ENCODE data around the gene RSPH4A.
"Not testable (repeated sequence)": the region's sequence is repeated elsewhere in the genome, so short reads cannot be mapped to it uniquely, and the experiment has no call there.

RSPH4A gene

GRCh38 chr6:116631379-116631990, 15.2 kb downstream of the RSPH4A start:
- no peak for DNase-seq

- no peak for DNase-seq
Measured at GRCh38 chr6:116633685-116634084, 17.4 kb downstream of the RSPH4A start.

GRCh38 chr6:116648156-116648555, 31.9 kb downstream of the RSPH4A start:
- no peak for DNase-seq

DNA sequence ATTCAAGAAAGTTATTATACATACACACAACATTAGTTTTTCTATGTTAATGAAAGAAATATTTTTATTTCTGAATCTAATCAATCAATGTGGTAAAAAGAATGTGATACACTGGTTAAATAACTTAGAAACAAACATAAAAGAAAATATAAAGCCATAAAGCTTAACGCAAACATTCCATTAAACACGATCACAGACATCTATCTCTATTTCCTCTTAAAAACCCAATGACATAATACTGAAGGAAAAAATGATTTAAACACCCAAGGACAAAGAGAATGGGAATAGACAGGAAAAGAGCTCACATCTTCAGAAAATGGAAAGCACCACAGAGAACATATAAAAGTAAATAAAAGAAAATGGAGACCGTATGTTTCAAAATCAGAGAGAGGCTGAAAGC, 32.9 kb downstream of the RSPH4A start:
- no peak for DNase-seq

- DNase-seq: no peak
Measured at GRCh38 chr6:116651916-116652315, 35.6 kb downstream of the RSPH4A start.

- DNase-seq: no peak
Measured at GRCh38 chr6:116661594-116661993, 45.3 kb downstream of the RSPH4A start.

DNA sequence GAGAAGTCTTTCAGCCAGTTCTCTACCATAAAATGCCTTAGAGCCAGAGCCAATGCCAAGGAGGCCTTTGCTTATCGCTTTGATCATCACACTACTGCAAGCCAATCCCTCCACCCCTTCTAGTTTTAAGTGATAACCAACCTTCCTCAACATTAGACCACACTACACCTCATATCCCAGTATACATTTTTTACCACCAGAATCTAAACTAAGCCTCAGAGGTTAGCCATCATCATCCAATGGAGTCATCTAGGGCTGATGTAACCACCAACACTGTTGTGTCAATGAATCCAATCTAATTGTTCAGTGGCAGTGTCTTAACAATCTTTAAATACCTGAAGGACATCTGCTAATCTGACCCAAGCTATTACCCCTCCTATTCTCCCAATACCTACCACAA, 45.9 kb downstream of the RSPH4A start:
- DNase-seq: no peak

GRCh38 chr6:116663308-116663707, 47.0 kb downstream of the RSPH4A start:
- no peak for DNase-seq

DNA sequence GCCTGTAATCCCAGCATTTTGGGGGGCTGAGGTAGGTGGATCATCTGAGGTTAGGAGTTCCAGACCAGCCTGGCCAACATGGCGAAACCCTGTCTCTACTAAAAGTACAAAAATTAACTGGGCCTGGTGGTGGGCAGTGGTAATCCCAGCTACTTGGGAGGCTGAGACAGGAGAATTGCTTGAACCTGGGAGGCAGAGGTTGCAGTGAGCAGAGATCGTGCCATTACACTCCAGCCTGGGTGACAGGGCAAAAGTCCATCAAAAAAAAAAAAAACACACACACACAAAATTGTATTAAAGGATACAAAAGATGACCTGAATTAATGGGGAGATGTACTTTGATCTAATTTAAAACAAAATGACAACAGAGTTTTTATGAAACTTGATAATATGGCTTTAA, 47.9 kb downstream of the RSPH4A start:
- DNase-seq: not testable (repeated sequence)

DNA sequence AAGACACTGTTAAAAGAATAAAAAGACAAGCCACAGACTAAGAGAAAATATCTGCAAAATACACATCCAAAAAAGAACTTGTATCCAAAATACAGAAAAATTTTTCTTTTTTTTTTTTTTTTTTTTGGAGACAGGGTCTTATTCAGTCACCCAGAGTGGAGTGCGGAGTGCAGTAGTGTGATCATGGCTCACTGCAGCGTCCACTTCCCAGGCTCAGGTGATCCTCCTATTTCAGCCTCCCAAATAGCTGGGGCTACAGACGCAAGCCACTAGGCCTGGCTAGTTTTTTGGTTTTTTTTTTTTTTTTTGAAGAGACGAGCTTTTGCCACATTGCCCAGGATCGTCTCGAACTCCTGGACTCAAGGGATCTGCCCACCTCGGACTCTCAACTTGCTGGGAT, 49.2 kb downstream of the RSPH4A start:
- no peak for DNase-seq

GRCh38 chr6:116666869-116667268, 50.6 kb downstream of the RSPH4A start:
- no peak for DNase-seq

DNA sequence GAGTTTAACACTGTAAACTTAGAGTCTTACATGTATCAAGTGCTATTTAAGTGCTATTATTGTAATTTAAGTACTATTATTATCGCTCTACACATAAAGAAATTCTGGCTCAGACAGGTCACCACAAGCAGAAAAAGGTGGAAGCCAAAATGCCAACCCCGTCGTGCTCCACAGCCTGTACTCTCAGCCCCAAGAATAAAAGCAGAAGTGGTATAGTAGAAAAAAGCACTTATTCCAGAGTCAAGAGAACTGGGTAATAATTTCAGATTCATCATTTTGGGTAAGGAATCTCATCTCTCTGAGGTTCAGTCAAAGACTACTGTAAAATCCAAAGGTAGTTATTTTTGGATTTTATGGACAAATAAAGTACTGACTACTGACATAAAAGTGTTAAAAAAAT, 51.3 kb downstream of the RSPH4A start:
- DNase-seq: no peak

GRCh38 chr6:116672306-116672705, 56.0 kb downstream of the RSPH4A start:
- DNase-seq: no peak

GRCh38 chr6:116676021-116676420, 59.7 kb downstream of the RSPH4A start:
- no peak for DNase-seq

DNA sequence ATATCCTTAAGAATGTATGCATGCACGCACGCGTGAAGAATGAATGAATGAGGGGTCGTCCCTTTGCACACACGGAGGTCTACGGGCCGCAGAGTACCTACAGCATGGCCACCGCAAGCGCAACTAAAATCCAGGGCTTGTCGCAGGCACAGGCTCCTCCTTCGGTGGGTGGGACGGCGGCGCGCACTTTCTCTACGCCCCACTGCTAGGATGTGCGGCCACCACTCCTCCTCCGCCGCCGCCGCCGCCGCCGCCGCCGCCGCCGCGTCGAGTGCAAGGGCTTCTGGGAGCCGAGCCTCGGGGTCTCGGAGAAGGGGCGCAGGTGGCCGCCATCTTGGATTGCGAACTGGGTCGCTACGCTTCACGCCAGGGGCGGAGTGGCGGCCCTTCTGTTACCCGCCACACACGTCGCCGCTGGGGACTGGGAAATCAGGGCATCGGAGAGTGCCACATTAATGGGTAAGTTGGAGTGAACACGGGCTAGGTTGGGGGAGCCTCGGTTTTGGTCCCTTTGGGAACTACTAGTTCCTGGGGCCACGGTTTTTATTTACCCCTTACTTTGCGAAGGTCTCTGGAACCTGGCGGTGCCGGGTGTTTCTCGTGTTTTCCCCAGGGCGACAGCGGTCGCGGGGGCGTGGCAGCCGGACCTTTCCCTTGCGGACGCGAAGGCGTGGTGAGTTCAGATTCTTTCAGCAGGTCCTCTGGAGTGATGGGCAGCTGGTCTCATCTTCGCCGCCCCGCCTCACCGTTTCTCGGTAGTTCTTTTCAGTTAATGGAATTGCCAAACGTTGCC, 64.8 kb downstream of the RSPH4A start, which contains the start of gene KPNA5:
Gene KPNA5, plus strand, starts transcription at position 332 of the 793 bp plus-strand sequence. Its CDS starts 124 bp downstream, at position 456.
- peak; percentile 88 for DNase-seq

- DNase-seq: no peak
Measured at GRCh38 chr6:116682334-116682712, 66.0 kb downstream of the RSPH4A start.
